GM18505 (cell line): ENCODE data around the gene CDH26.

Experiments
- ATAC-seq: cut with Tn5 transposase; IDR thresholded peaks from one replicate; pipeline ENCODE4 v1.9.1; 2021; ENCODE audit not compliant: unreplicated experiment
- POLR2A ChIP-seq: IDR thresholded peaks from 4 replicates; pipeline ENCODE4 v1.6.1; 2011; ENCODE audit warnings: borderline replicate concordance; ENCODE audit not compliant: insufficient read depth, insufficient read length; ENCODE audit errors: extremely low read depth

The CDH26 gene

GRCh38 chr20:59976156-59976782, 18.0 kb downstream of the CDH26 start:
- no peak for TF ChIP-seq POLR2A

GRCh38 chr20:59977086-59977485, 18.9 kb downstream of the CDH26 start:
- ATAC-seq: no peak
- TF ChIP-seq POLR2A: no peak

More at GRCh38 chr20:59976156-59976782, 18.0 kb downstream of the CDH26 start:
- no peak for ATAC-seq

- TF ChIP-seq POLR2A: no peak
Measured at GRCh38 chr20:59983076-59983475, 24.9 kb downstream of the CDH26 start.

GRCh38 chr20:59984541-59984940, 26.3 kb downstream of the CDH26 start:
- no peak for ATAC-seq
- TF ChIP-seq POLR2A: no peak

More at GRCh38 chr20:59983076-59983475, 24.9 kb downstream of the CDH26 start:
- no peak for ATAC-seq

- ATAC-seq: no peak
- no peak for TF ChIP-seq POLR2A
Measured at GRCh38 chr20:59985164-59985563, 26.9 kb downstream of the CDH26 start.

- ATAC-seq: no peak
- no peak for TF ChIP-seq POLR2A
Measured at GRCh38 chr20:59985864-59986263, 27.6 kb downstream of the CDH26 start.

- ATAC-seq: no peak
- no peak for TF ChIP-seq POLR2A
Measured at GRCh38 chr20:59987135-59987534, 28.9 kb downstream of the CDH26 start.

GRCh38 chr20:59988141-59988540, 29.9 kb downstream of the CDH26 start:
- TF ChIP-seq POLR2A: no peak
- no peak for ATAC-seq

- no peak for TF ChIP-seq POLR2A
- no peak for ATAC-seq
Measured at GRCh38 chr20:59992526-59993084, 34.4 kb downstream of the CDH26 start.

GRCh38 chr20:59993736-59994430, 35.7 kb downstream of the CDH26 start:
- ATAC-seq: no peak
- TF ChIP-seq POLR2A: no peak

GRCh38 chr20:59994697-59995122, 36.5 kb downstream of the CDH26 start:
- TF ChIP-seq POLR2A: no peak
- ATAC-seq: no peak

GRCh38 chr20:59996108-59996507, 37.9 kb downstream of the CDH26 start:
- TF ChIP-seq POLR2A: no peak
- no peak for ATAC-seq

GRCh38 chr20:59997896-59998295, 39.7 kb downstream of the CDH26 start:
- ATAC-seq: no peak
- no peak for TF ChIP-seq POLR2A

GRCh38 chr20:59999502-59999901, 41.3 kb downstream of the CDH26 start:
- no peak for TF ChIP-seq POLR2A
- no peak for ATAC-seq
